Glutamatergic neuron (in vitro differentiated cells): ENCODE measurements around the gene SRPK2. TPM values are rescaled to one million over a fixed set of nuclear protein-coding genes. Genes with fewer than 3 reads are reported as not detected.

Experiments
- DNase-seq: peaks from one replicate; pipeline ENCODE4 v3.0.0; 2022
- H3K27ac Mint-ChIP-seq: one replicate; pipeline ENCODE4 v1.8.0; 2020; ENCODE audit warnings: mild to moderate bottlenecking, mixed read lengths, inconsistent platforms; ENCODE audit not compliant: unreplicated experiment
- H3K27me3 Mint-ChIP-seq: one replicate; pipeline ENCODE4 v1.8.0; 2020; ENCODE audit warnings: mild to moderate bottlenecking, moderate library complexity, mixed read lengths, inconsistent platforms; ENCODE audit not compliant: unreplicated experiment
- H3K36me3 Mint-ChIP-seq: one replicate; pipeline ENCODE4 v1.8.0; 2020; ENCODE audit warnings: mild to moderate bottlenecking, mixed read lengths, inconsistent platforms; ENCODE audit not compliant: unreplicated experiment
- H3K4me1 Mint-ChIP-seq: one replicate; pipeline ENCODE4 v1.8.0; 2020; ENCODE audit warnings: mild to moderate bottlenecking, low read depth, mixed read lengths, inconsistent platforms; ENCODE audit not compliant: unreplicated experiment
- H3K4me3 Mint-ChIP-seq: one replicate; pipeline ENCODE4 v1.8.0; 2020; ENCODE audit warnings: mild to moderate bottlenecking, mixed read lengths, inconsistent platforms; ENCODE audit not compliant: unreplicated experiment
- H3K9me3 Mint-ChIP-seq: one replicate; pipeline ENCODE4 v1.8.0; 2020; ENCODE audit warnings: mild to moderate bottlenecking, moderate library complexity, mixed read lengths, inconsistent platforms; ENCODE audit not compliant: unreplicated experiment
- total RNA-seq: library from RNA; stranded (reverse); fragmentation: NEBNext Ultra II Directional; extraction: Animal tissue kit (Norgen Biotek cat#: 25700); gene quantifications from one replicate; pipeline ENCODE4 v1.2.1, GENCODE V29; 2021; ENCODE audit not compliant: unreplicated experiment
- TF ChIP-seq, protein P1 (sequence below): fragments of 200-600 bp; sonication (generic); IDR thresholded peaks from one replicate; pipeline ENCODE4 v1.5.0; 2021; ENCODE audit not compliant: partially characterized antibody, unreplicated experiment

Gene SRPK2
- total RNA-seq, 1 donor from 2014 or later, result 131 TPM

DNA sequence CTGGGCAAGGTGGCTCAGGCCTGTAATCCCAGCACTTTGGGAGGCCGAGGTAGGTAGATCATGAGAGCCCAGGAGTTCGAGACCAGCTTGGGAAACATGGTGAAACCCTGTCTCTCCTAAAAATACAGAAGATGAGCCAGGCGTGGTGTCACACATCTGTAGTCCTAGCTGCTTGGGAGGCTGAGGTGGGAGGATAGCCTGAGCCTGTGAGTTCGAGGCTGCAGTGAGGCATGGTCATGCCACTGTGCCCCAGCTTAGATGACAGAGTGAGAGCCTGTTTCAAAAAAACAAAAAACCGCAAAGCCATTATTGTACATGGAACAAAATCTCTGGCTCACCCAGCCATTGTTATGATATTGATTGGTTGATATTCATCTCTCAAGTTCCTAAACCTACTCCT lies 321.0 kb downstream of the SRPK2 start:
- H3K36me3 Mint-ChIP-seq, result no peaks in the 10 kb centered on the region

More for the DNA sequence above, 321.0 kb downstream of the SRPK2 start:
- Mint-ChIP-seq H3K27ac (peak overlapping the region; percentile 17), H3K4me3 (no peak overlapping the region), H3K4me1 (peaks cover 2% of the 10 kb centered on the region), H3K27me3 (peaks cover 2% of the 10 kb centered on the region), H3K9me3 (no peaks in the 10 kb centered on the region)
- no peak for DNase-seq
- TF ChIP-seq, protein P1, sequence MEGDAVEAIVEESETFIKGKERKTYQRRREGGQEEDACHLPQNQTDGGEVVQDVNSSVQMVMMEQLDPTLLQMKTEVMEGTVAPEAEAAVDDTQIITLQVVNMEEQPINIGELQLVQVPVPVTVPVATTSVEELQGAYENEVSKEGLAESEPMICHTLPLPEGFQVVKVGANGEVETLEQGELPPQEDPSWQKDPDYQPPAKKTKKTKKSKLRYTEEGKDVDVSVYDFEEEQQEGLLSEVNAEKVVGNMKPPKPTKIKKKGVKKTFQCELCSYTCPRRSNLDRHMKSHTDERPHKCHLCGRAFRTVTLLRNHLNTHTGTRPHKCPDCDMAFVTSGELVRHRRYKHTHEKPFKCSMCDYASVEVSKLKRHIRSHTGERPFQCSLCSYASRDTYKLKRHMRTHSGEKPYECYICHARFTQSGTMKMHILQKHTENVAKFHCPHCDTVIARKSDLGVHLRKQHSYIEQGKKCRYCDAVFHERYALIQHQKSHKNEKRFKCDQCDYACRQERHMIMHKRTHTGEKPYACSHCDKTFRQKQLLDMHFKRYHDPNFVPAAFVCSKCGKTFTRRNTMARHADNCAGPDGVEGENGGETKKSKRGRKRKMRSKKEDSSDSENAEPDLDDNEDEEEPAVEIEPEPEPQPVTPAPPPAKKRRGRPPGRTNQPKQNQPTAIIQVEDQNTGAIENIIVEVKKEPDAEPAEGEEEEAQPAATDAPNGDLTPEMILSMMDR, result no peak

Other genes starting within 250 kb of the SRPK2 start
- 20.0 TPM for gene PUS7, start 133.3 kb upstream of the SRPK2 start, total RNA-seq
- gene RINT1, start 143.3 kb upstream of the SRPK2 start, total RNA-seq, result 23.4 TPM
- not detected for gene EFCAB10, start 192.6 kb upstream of the SRPK2 start, total RNA-seq